Testis (tissue), 3 donors: ENCODE results near the gene ABHD16A. TPM values are rescaled to one million over a fixed set of nuclear protein-coding genes. Genes with fewer than 3 reads are reported as not detected.
A peak's percentile ranks its signal among the peaks of the same experiment; 100 is the strongest.

ENCODE experiments used
- DNase-seq: peaks from one replicate; pipeline ENCODE4 v3.0.0-alpha.2; 2019
- H3K27ac ChIP-seq, 2 donors: fragments of 200-600 bp; sonication (generic); one replicate each; pipeline ENCODE4 v1.5.1; 2019
- H3K27me3 ChIP-seq: fragments of 200-600 bp; sonication (generic); one replicate; pipeline ENCODE4 v1.5.1; 2019
- H3K36me3 ChIP-seq: fragments of 200-600 bp; sonication (generic); one replicate; pipeline ENCODE4 v1.5.1; 2017; ENCODE audit warnings: low read depth; ENCODE audit errors: missing control alignments
- H3K4me1 ChIP-seq: fragments of 200-600 bp; sonication (generic); one replicate; pipeline ENCODE4 v1.5.1; 2019
- H3K4me3 ChIP-seq, 2 donors: fragments of 200-600 bp; sonication (generic); one replicate each; pipeline ENCODE4 v1.5.1; 2017 to 2019
- H3K9me3 ChIP-seq: fragments of 200-600 bp; sonication (generic); one replicate; pipeline ENCODE4 v1.5.1; 2017
- CTCF ChIP-seq, 3 experiments: fragments of 450-650 bp in 2 of 3; fragments of 200-600 bp in 1 of 3; sonication (generic) in 1 of 3; IDR thresholded peaks; one replicate each; pipeline ENCODE4 v1.5.1; 2016 to 2019; ENCODE audit warnings: antibody characterized with exemption in 3 of 3, mild to moderate bottlenecking in 2 of 3, moderate library complexity in 1 of 3
- POLR2A ChIP-seq: fragments of 450-650 bp; IDR thresholded peaks from one replicate; pipeline ENCODE4 v1.6.1; 2017; ENCODE audit warnings: antibody characterized with exemption, mild to moderate bottlenecking, moderate library complexity
- WGBS, 2 donors: methylation state at CpG; one replicate each; pipeline ENCODE4 v1.1.5; 2018; 5-methylcytosine and 5-hydroxymethylcytosine counted together
- intact Hi-C: fragments of 100-400 bp; cut with DNase I; formaldehyde crosslinking; loops from one replicate; pipeline ENCODE4 v1.15.1; 2023; ENCODE audit warnings: low total_unique reads
- polyA plus RNA-seq: library from polyadenylated mRNA; stranded (reverse); fragments of 350-450 nt; fragmentation: Illumina TruSeq; extraction: RNeasy Lipid Tissue Mini Kit (QIAGEN cat#74804); gene quantifications from one replicate; pipeline ENCODE4 v1.2.3, GENCODE V29; 2014; ENCODE audit warnings: low read depth, low replicate concordance; ENCODE audit not compliant: insufficient read depth
- total RNA-seq, 2 donors: library from RNA; depleted of rRNA; stranded (reverse); fragments of >200 nt; gene quantifications; one replicate each; pipeline ENCODE4 v1.2.3, GENCODE V29; 2016

The ABHD16A gene
- total and polyA plus RNA-seq, 3 donors from 2014 or later = 77.0 to 108 (median 85.9) TPM

GRCh38 chr6:31663126-31663960 lies 39.8 kb downstream of the ABHD16A start:
- Histone ChIP-seq H3K4me3 (peak overlapping the region; percentile 81 to 93), H3K36me3 (no peaks in the 10 kb centered on the region), H3K27me3 (no peaks in the 10 kb centered on the region), H3K4me1 (peaks cover 47% of the 10 kb centered on the region), H3K27ac (peak overlapping the region; percentile 90 to 97), H3K9me3 (no peaks in the 10 kb centered on the region)
- WGBS, 2 donors = 39 to 45% methylated on average over 9 of the region's 9 CpGs
- DNase-seq = no peak
- TF ChIP-seq POLR2A = no peak
- no peak for TF ChIP-seq CTCF (IDR thresholded peaks at IDR 0.05)
- intact Hi-C loops = no loop called here

- H3K4me1 ChIP-seq = peaks cover 48% of the 10 kb centered on the region
- no peak overlapping the region for H3K27ac ChIP-seq
- no peaks in the 10 kb centered on the region for H3K36me3 ChIP-seq
- no peak for DNase-seq
- 85 to 88% methylated on average over 9 to 12 of the region's 12 CpGs for WGBS, 2 donors
- no peaks in the 10 kb centered on the region for H3K27me3 ChIP-seq
- H3K4me3 ChIP-seq = no peak overlapping the region
- intact Hi-C loops = no loop called here
- TF ChIP-seq POLR2A (no peak), CTCF (IDR thresholded peaks at IDR 0.05) (no peak)
- H3K9me3 ChIP-seq = no peaks in the 10 kb centered on the region
Observed at GRCh38 chr6:31662124-31662723, 40.9 kb downstream of the ABHD16A start.

- DNase-seq = no peak
- Histone ChIP-seq H3K27ac (peak overlapping the region; percentile 59 to 85), H3K9me3 (no peaks in the 10 kb centered on the region), H3K4me3 (no peak overlapping the region), H3K4me1 (peaks cover 42% of the 10 kb centered on the region), H3K36me3 (no peaks in the 10 kb centered on the region), H3K27me3 (no peaks in the 10 kb centered on the region)
- TF ChIP-seq CTCF (IDR thresholded peaks at IDR 0.05) = no peak
- 68 to 71% methylated on average over 12 of the region's 12 CpGs for WGBS, 2 donors
- intact Hi-C loops = no loop called here
Observed at GRCh38 chr6:31661262-31662123, 41.6 kb downstream of the ABHD16A start.

GRCh38 chr6:31660381-31661261 lies 42.5 kb downstream of the ABHD16A start, which contains the start of gene C6orf47:
Gene C6orf47, minus strand, starts transcription at chr6:31660778. Its CDS starts 831 bp downstream, at chr6:31659947.
- H3K36me3 ChIP-seq = no peaks in the 10 kb centered on the region
- H3K27me3 ChIP-seq = no peaks in the 10 kb centered on the region
- peak within 1 kb of the TSS; percentile 59 to 85 for H3K27ac ChIP-seq
- H3K4me1 ChIP-seq = peaks cover 42% of the 10 kb centered on the region
- intact Hi-C loops = no loop called here
- peak; percentile 92 for DNase-seq
- no peaks in the 10 kb centered on the region for H3K9me3 ChIP-seq
- peak within 1 kb of the TSS; percentile 60 to 79 for H3K4me3 ChIP-seq
- WGBS, 2 donors = 0 to 1% methylated on average over 20 to 45 of the region's 52 CpGs
- TF ChIP-seq CTCF (IDR thresholded peaks at IDR 0.05) (no peak), POLR2A (no peak)
